HEK293 (cell line): Measurements from ENCODE around the gene ARMS2.

Experiments
- ZNF433 ChIP-seq: fragments of 450-650 bp; formaldehyde crosslinking; IDR thresholded peaks from 2 replicates; pipeline ENCODE4 v1.5.1; 2016; ENCODE audit warnings: missing biosample characterization, missing genetic modification characterization, low read depth
- TF ChIP-seq, protein P1 (sequence below): fragments of 450-650 bp; formaldehyde crosslinking; IDR thresholded peaks from 2 replicates; pipeline ENCODE4 v1.5.1; 2016; ENCODE audit warnings: missing biosample characterization, missing genetic modification characterization
- TF ChIP-seq, protein P2 (sequence below): fragments of 450-650 bp; formaldehyde crosslinking; IDR thresholded peaks from 2 replicates; pipeline ENCODE4 v1.5.1; 2016; ENCODE audit warnings: missing biosample characterization, missing genetic modification characterization

DNA sequence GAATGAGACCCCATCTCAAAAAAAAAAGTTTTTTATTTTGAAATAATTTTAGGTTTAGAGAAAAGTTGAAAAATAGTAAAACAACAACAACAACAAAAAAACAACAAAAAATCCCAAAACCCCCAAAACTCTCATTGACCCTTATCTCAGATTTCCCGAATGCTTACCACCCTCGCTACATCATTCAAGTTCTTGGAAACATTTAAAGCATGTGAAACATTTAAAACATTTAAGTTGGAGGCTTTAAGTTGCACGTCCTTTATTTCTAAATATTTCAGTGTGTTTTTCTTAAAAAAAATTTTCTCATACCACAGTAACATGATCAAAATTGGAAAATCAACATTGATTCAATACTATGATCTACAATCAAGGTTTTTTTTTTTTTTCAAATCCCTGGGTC lies 382 bp upstream of the ARMS2 start:
- TF ChIP-seq, protein P1, sequence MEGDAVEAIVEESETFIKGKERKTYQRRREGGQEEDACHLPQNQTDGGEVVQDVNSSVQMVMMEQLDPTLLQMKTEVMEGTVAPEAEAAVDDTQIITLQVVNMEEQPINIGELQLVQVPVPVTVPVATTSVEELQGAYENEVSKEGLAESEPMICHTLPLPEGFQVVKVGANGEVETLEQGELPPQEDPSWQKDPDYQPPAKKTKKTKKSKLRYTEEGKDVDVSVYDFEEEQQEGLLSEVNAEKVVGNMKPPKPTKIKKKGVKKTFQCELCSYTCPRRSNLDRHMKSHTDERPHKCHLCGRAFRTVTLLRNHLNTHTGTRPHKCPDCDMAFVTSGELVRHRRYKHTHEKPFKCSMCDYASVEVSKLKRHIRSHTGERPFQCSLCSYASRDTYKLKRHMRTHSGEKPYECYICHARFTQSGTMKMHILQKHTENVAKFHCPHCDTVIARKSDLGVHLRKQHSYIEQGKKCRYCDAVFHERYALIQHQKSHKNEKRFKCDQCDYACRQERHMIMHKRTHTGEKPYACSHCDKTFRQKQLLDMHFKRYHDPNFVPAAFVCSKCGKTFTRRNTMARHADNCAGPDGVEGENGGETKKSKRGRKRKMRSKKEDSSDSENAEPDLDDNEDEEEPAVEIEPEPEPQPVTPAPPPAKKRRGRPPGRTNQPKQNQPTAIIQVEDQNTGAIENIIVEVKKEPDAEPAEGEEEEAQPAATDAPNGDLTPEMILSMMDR (tag by site-specific recombination), result no peak
- no peak for TF ChIP-seq ZNF433 (tag by site-specific recombination)
- TF ChIP-seq, protein P2, sequence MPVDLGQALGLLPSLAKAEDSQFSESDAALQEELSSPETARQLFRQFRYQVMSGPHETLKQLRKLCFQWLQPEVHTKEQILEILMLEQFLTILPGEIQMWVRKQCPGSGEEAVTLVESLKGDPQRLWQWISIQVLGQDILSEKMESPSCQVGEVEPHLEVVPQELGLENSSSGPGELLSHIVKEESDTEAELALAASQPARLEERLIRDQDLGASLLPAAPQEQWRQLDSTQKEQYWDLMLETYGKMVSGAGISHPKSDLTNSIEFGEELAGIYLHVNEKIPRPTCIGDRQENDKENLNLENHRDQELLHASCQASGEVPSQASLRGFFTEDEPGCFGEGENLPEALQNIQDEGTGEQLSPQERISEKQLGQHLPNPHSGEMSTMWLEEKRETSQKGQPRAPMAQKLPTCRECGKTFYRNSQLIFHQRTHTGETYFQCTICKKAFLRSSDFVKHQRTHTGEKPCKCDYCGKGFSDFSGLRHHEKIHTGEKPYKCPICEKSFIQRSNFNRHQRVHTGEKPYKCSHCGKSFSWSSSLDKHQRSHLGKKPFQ, result no peak
